Omental fat pad (tissue), 4 donors: ENCODE data around the gene TNFAIP8L2. TPM values are rescaled to one million over a fixed set of nuclear protein-coding genes. Genes with fewer than 3 reads are reported as not detected.
"Not testable (repeated sequence)": the region's sequence is repeated elsewhere in the genome, so short reads cannot be mapped to it uniquely, and the experiment has no call there.

Source experiments
- ATAC-seq: fragments of 150-250 bp; one replicate; pipeline ENCODE4 v1.9.1; 2016; ENCODE audit warnings: mild to moderate bottlenecking, moderate library complexity; ENCODE audit not compliant: low FRiP score
- DNase-seq: peaks from one replicate; pipeline ENCODE4 v3.0.0-alpha.2; 2019; ENCODE audit warnings: low spot score
- CTCF ChIP-seq, 3 donors: fragments of 450-650 bp; IDR thresholded peaks; one replicate each; pipeline ENCODE4 v1.5.1; 2016 to 2017; ENCODE audit warnings: antibody characterized with exemption in 3 of 3, mild to moderate bottlenecking in 3 of 3, moderate library complexity in 2 of 3
- total RNA-seq, 4 donors: library from RNA; depleted of rRNA; stranded (reverse); fragments of >200 nt; gene quantifications; one replicate each; pipeline ENCODE4 v1.1.0, GENCODE V29; 2016

TNFAIP8L2 gene
- total RNA-seq, 4 donors from 2014 or later: 7.6 to 16.4 (median 13.0) TPM

- ATAC-seq (peak; percentile 74), DNase-seq (peak; percentile 98)
- TF ChIP-seq CTCF (IDR thresholded peaks at IDR 0.05): no peak
Measured at GRCh38 chr1:151198254-151199127, 42.0 kb downstream of the TNFAIP8L2 start, which contains the start of gene PIP5K1A. Gene PIP5K1A (plus strand): TSS chr1:151198552. CDS start chr1:151198997, 445 bp downstream.

- DNase-seq (no peak), ATAC-seq (peak; percentile 64)
- no peak for TF ChIP-seq CTCF (IDR thresholded peaks at IDR 0.05)
Measured at GRCh38 chr1:151199873-151200581, 43.6 kb downstream of the TNFAIP8L2 start.

- not testable (repeated sequence) for DNase-seq, ATAC-seq
Measured at GRCh38 chr1:151205381-151205965, 49.0 kb downstream of the TNFAIP8L2 start.

Other genes with a start within 250 kb of the TNFAIP8L2 start
- 10 to 100 TPM; 23.7 to 32.9 (median 27.8) TPM for gene SETDB1, start 230.3 kb upstream of the TNFAIP8L2 start, total RNA-seq
- gene CERS2, start 181.8 kb upstream of the TNFAIP8L2 start, total RNA-seq: 100 to 1,000 TPM in 3 of 4 donors, 10 to 100 TPM in 1; 96.8 to 144 (median 131) TPM
- 10 to 100 TPM in 1 of 4 donors, 1 to 10 TPM in 2, under 1 TPM in 1; 0.79 to 26.4 (median 5.6) TPM for gene ANXA9, start 174.4 kb upstream of the TNFAIP8L2 start, total RNA-seq
- gene MINDY1, start 149.7 kb upstream of the TNFAIP8L2 start, total RNA-seq: 10 to 100 TPM; 15.5 to 35.4 (median 33.2) TPM
- gene PRUNE1, start 148.2 kb upstream of the TNFAIP8L2 start, total RNA-seq: 10 to 100 TPM in 3 of 4 donors, 1 to 10 TPM in 1; 6.2 to 20.6 (median 16.2) TPM
- gene BNIPL, start 120.1 kb upstream of the TNFAIP8L2 start, total RNA-seq: under 1 TPM in 3 of 4 donors, not detected in 1; 0.63 to 0.74 (median 0.69) TPM
- gene C1orf56, start 108.9 kb upstream of the TNFAIP8L2 start, total RNA-seq: 1 to 10 TPM; 2.8 to 7.8 (median 5.6) TPM
- 100 to 1,000 TPM in 1 of 4 donors, 10 to 100 TPM in 3; 56.6 to 115 (median 92.0) TPM for gene CDC42SE1, start 97.0 kb upstream of the TNFAIP8L2 start, total RNA-seq
- 1 to 10 TPM in 2 of 4 donors, under 1 TPM in 2; 0.47 to 6.6 (median 0.79) TPM for gene MLLT11, start 96.3 kb upstream of the TNFAIP8L2 start, total RNA-seq
- gene GABPB2, start 85.9 kb upstream of the TNFAIP8L2 start, total RNA-seq: 10 to 100 TPM; 15.0 to 36.1 (median 21.2) TPM
- 10 to 100 TPM in 1 of 4 donors, 1 to 10 TPM in 3; 2.6 to 25.5 (median 4.1) TPM for gene SEMA6C, start 10.0 kb upstream of the TNFAIP8L2 start, total RNA-seq
- 10 to 100 TPM in 2 of 4 donors, 1 to 10 TPM in 2; 4.1 to 11.0 (median 9.8) TPM for gene LYSMD1, start 9.3 kb downstream of the TNFAIP8L2 start, total RNA-seq
- 10 to 100 TPM; 12.0 to 24.7 (median 20.7) TPM for gene SCNM1, start 9.5 kb downstream of the TNFAIP8L2 start, total RNA-seq
- gene TMOD4, start 19.3 kb downstream of the TNFAIP8L2 start, total RNA-seq: 1 to 10 TPM in 1 of 4 donors, not detected in 3; 1.9 TPM
- gene VPS72, start 33.5 kb downstream of the TNFAIP8L2 start, total RNA-seq: 10 to 100 TPM; 24.0 to 26.1 (median 24.6) TPM
- gene PIP5K1A, start 41.9 kb downstream of the TNFAIP8L2 start, total RNA-seq: 10 to 100 TPM; 31.5 to 94.2 (median 59.4) TPM
- 100 to 1,000 TPM in 3 of 4 donors, 10 to 100 TPM in 1; 96.4 to 148 (median 131) TPM for gene PSMD4, start 98.1 kb downstream of the TNFAIP8L2 start, total RNA-seq
- 10 to 100 TPM; 10.1 to 15.3 (median 14.2) TPM for gene ZNF687, start 125.7 kb downstream of the TNFAIP8L2 start, total RNA-seq
- 100 to 1,000 TPM in 1 of 4 donors, 10 to 100 TPM in 3; 80.4 to 109 (median 87.2) TPM for gene PI4KB, start 170.8 kb downstream of the TNFAIP8L2 start, total RNA-seq
- 10 to 100 TPM; 20.1 to 50.6 (median 24.4) TPM for gene RFX5, start 190.6 kb downstream of the TNFAIP8L2 start, total RNA-seq
- 100 to 1,000 TPM in 2 of 4 donors, 10 to 100 TPM in 2; 35.7 to 190 (median 128) TPM for gene SELENBP1, start 216.1 kb downstream of the TNFAIP8L2 start, total RNA-seq
- 100 to 1,000 TPM; 218 to 238 (median 231) TPM for gene PSMB4, start 242.9 kb downstream of the TNFAIP8L2 start, total RNA-seq